ENCODE data around the gene ABCA9. TPM values are rescaled to one million over a fixed set of nuclear protein-coding genes. Genes with fewer than 3 reads are reported as not detected.

ABCA9 gene
- total RNA-seq, 1 donor from 2014 or later = 0.13 TPM

- Mint-ChIP-seq H3K27me3 (ENCODE audit: insufficient read depth, low read depth) (peaks cover 2% of the 10 kb centered on the region), H3K4me3 (no peak overlapping the region), H3K27ac (no peak overlapping the region), H3K36me3 (no peaks in the 10 kb centered on the region), H3K4me1 (peaks cover 11% of the 10 kb centered on the region), H3K9me3 (no peaks in the 10 kb centered on the region)
- Histone ChIP-seq H3K36me3 (no peaks in the 10 kb centered on the region), H4K20me1 (ENCODE audit: low read depth) (no peaks in the 10 kb centered on the region), H3K4me2 (no peak overlapping the region), H3K4me1 (no peaks in the 10 kb centered on the region), H3K27ac (no peak overlapping the region), H3K27me3 (no peaks in the 10 kb centered on the region), H3F3A (ENCODE audit: low read depth) (no peaks in the 10 kb centered on the region), H3K9ac (no peak overlapping the region), H2AFZ (replicated peaks) (no peak overlapping the region), H3K4me3 (no peak overlapping the region), H3K9me3 (ENCODE audit: low read depth) (no peaks in the 10 kb centered on the region), H3K79me2 (ENCODE audit: low read depth) (no peaks in the 10 kb centered on the region)
- TF ChIP-seq EZH2phosphoT487 (IDR thresholded peaks at IDR 0.05) (no peak), EZH2 (IDR thresholded peaks at IDR 0.05) (no peak)
- TF ChIP-seq, protein P1, sequence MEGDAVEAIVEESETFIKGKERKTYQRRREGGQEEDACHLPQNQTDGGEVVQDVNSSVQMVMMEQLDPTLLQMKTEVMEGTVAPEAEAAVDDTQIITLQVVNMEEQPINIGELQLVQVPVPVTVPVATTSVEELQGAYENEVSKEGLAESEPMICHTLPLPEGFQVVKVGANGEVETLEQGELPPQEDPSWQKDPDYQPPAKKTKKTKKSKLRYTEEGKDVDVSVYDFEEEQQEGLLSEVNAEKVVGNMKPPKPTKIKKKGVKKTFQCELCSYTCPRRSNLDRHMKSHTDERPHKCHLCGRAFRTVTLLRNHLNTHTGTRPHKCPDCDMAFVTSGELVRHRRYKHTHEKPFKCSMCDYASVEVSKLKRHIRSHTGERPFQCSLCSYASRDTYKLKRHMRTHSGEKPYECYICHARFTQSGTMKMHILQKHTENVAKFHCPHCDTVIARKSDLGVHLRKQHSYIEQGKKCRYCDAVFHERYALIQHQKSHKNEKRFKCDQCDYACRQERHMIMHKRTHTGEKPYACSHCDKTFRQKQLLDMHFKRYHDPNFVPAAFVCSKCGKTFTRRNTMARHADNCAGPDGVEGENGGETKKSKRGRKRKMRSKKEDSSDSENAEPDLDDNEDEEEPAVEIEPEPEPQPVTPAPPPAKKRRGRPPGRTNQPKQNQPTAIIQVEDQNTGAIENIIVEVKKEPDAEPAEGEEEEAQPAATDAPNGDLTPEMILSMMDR (IDR thresholded peaks at IDR 0.05) = no peak
- DNase-seq (ENCODE audit: low spot score) = no peak
Measured at GRCh38 chr17:69093995-69094394, 33.3 kb upstream of the ABCA9 start.

DNA sequence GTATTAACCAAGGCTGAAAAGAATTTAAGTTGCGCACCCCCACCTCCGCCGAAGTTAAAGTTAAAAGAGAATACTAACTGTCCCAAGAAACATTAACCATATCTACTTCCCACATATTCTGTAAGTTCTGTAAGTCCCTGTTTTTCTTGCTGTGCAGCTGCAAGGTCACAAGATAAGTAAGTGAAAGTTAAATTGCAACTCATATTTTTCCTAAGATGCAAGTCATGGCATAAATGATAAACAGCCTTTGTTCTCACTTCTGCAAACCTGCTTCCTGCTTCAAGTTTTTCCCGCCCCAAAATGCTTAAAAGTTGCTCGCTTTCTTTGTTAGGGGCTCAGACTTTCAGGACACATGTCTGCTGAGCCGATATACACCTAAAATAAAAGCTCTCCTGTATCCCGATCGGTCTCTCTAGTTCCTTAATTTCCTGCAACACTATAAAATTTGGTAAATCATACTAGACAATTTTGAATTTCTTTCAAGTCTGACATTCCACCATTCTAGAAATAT, 32.6 kb upstream of the ABCA9 start:
- no peak for DNase-seq (ENCODE audit: low spot score)
- Histone ChIP-seq H4K20me1 (ENCODE audit: low read depth) (no peaks in the 10 kb centered on the region), H3K4me2 (no peak overlapping the region), H3K27me3 (no peaks in the 10 kb centered on the region), H2AFZ (replicated peaks) (no peak overlapping the region), H3K27ac (no peak overlapping the region), H3F3A (ENCODE audit: low read depth) (no peaks in the 10 kb centered on the region), H3K9me3 (ENCODE audit: low read depth) (no peaks in the 10 kb centered on the region), H3K4me3 (no peak overlapping the region), H3K79me2 (ENCODE audit: low read depth) (no peaks in the 10 kb centered on the region), H3K36me3 (no peaks in the 10 kb centered on the region), H3K9ac (no peak overlapping the region), H3K4me1 (no peaks in the 10 kb centered on the region)
- Mint-ChIP-seq H3K4me1 (peaks cover 11% of the 10 kb centered on the region), H3K27ac (no peak overlapping the region), H3K36me3 (no peaks in the 10 kb centered on the region), H3K27me3 (ENCODE audit: insufficient read depth, low read depth) (peaks cover 2% of the 10 kb centered on the region), H3K4me3 (no peak overlapping the region), H3K9me3 (no peaks in the 10 kb centered on the region)
- TF ChIP-seq EZH2 (IDR thresholded peaks at IDR 0.05) = no peak
- TF ChIP-seq EZH2phosphoT487 (IDR thresholded peaks at IDR 0.05) = no peak
- TF ChIP-seq, protein P1 (IDR thresholded peaks at IDR 0.05) = no peak

DNA sequence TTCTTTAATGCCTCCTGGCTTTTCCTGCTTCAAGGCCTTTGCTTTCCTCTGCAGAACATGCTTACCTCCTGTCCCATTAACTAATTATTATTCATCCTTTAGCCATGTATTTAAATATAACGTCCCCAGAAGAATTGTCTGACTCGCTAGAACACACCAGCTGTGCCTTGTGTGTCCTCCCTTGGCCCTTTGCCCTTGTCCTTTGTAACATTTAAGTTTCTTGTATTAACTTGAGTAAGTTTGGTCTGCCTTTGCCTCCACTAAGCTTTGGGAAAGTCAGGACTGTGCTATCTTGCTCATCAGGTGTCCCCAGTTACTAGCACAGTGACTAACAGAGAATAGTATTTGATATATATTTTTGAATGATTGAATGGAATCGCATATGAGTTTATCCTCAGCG, 29.6 kb upstream of the ABCA9 start:
- no peaks in the 10 kb centered on the region for H3F3A ChIP-seq (ENCODE audit: low read depth)
- Mint-ChIP-seq H3K4me3 (no peak overlapping the region), H3K36me3 (no peaks in the 10 kb centered on the region), H3K9me3 (no peaks in the 10 kb centered on the region), H3K4me1 (peaks cover 11% of the 10 kb centered on the region), H3K27me3 (ENCODE audit: insufficient read depth, low read depth) (peaks cover 4% of the 10 kb centered on the region), H3K27ac (no peak overlapping the region)
- TF ChIP-seq, protein P1 (IDR thresholded peaks at IDR 0.05) = no peak
- TF ChIP-seq EZH2 (IDR thresholded peaks at IDR 0.05) = no peak
- TF ChIP-seq EZH2phosphoT487 (IDR thresholded peaks at IDR 0.05) = no peak
- H3K27ac ChIP-seq = no peak overlapping the region
- H3K4me3 ChIP-seq = no peak overlapping the region
- H3K27me3 ChIP-seq = no peaks in the 10 kb centered on the region
- no peaks in the 10 kb centered on the region for H3K4me1 ChIP-seq
- H3K79me2 ChIP-seq (ENCODE audit: low read depth) = no peaks in the 10 kb centered on the region
- no peaks in the 10 kb centered on the region for H4K20me1 ChIP-seq (ENCODE audit: low read depth)
- H3K9ac ChIP-seq = no peak overlapping the region
- no peak overlapping the region for H3K4me2 ChIP-seq
- no peak overlapping the region for H2AFZ ChIP-seq (replicated peaks)
- H3K36me3 ChIP-seq = no peaks in the 10 kb centered on the region
- H3K9me3 ChIP-seq (ENCODE audit: low read depth) = no peaks in the 10 kb centered on the region
- DNase-seq (ENCODE audit: low spot score) = no peak
